Naive B cell (primary cell): ENCODE data around the gene SNX22. TPM values are rescaled to one million over a fixed set of nuclear protein-coding genes. Genes with fewer than 3 reads are reported as not detected.
A peak's percentile ranks its signal among the peaks of the same experiment; 100 is the strongest.

Source experiments
- ATAC-seq, 2 donors: fragments of 150-1000 bp; cut with Tn5 transposase; 2 replicates each; pipeline ENCODE4 v1.10.0; 2021; ENCODE audit warnings: low read depth in 2 of 2, mild to moderate bottlenecking in 2 of 2, moderate library complexity in 2 of 2
- DNase-seq: peaks from one replicate; pipeline ENCODE4 v3.0.0; 2022
- H3K27ac Mint-ChIP-seq, 6 donors: one replicate each; pipeline ENCODE4 v1.8.0; 2020 to 2022; ENCODE audit warnings: mild to moderate bottlenecking in 6 of 6, mixed read lengths in 6 of 6, moderate library complexity in 5 of 6, inconsistent platforms in 2 of 6
- H3K27me3 Mint-ChIP-seq, 3 donors: one replicate each; pipeline ENCODE4 v1.8.0; 2021 to 2022; ENCODE audit warnings: mixed read lengths in 3 of 3, mild to moderate bottlenecking in 1 of 3
- H3K36me3 Mint-ChIP-seq, 2 donors: one replicate each; pipeline ENCODE4 v1.8.0; 2020 to 2022; ENCODE audit warnings: mixed read lengths in 2 of 2, inconsistent platforms in 1 of 2, mild to moderate bottlenecking in 1 of 2
- H3K4me1 Mint-ChIP-seq, 3 donors: one replicate each; pipeline ENCODE4 v1.8.0; 2020 to 2022; ENCODE audit warnings: mixed read lengths in 3 of 3, inconsistent platforms in 1 of 3, mild to moderate bottlenecking in 1 of 3, moderate library complexity in 1 of 3
- H3K4me3 Mint-ChIP-seq, 8 donors: one replicate each; pipeline ENCODE4 v1.8.0; 2020 to 2022; ENCODE audit warnings: mild to moderate bottlenecking in 8 of 8, mixed read lengths in 8 of 8, moderate library complexity in 8 of 8, inconsistent platforms in 2 of 8
- H3K9me3 Mint-ChIP-seq, 7 donors: one replicate each; pipeline ENCODE4 v1.8.0; 2020 to 2022; ENCODE audit warnings: mixed read lengths in 7 of 7, mild to moderate bottlenecking in 5 of 7, inconsistent platforms in 2 of 7, moderate library complexity in 1 of 7
- polyA plus RNA-seq, 6 donors: library from polyadenylated mRNA; unstranded; fragments of 300-500 nt; fragmentation: Illumina TruSeq; gene quantifications; one replicate each; pipeline ENCODE4 v1.2.3, GENCODE V29; 2021; ENCODE audit warnings: low read depth in 6 of 6

The SNX22 gene
- polyA plus RNA-seq, 6 donors from 2014 or later = 55.7 to 95.8 (median 59.7) TPM

DNA sequence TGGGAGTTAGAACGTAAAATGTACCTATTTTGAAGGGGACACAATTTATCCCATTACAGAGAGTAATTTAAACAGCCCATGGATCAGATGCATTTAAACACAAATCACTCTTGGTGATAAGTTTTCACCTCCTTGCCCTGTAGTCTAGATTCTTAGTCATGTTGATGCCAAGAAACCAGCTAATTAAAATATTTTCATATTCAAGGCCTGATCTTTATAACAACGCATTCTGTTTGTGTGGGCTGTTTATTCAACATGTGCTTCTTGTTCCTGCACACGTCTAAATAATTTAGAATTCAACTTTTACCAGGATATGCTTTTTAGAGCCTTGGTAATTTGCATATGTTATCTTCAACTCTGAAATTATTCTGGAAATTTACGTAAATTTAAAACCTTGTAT lies 29.9 kb upstream of the SNX22 start:
- DNase-seq = no peak
- ATAC-seq = no peak
- Mint-ChIP-seq H3K9me3 (no peaks in the 10 kb centered on the region), H3K27me3 (no peaks in the 10 kb centered on the region), H3K27ac (peak overlapping the region in 1 of 6 donors; percentile 29), H3K36me3 (peaks cover 8 to 34% of the 10 kb centered on the region in 2 donors), H3K4me3 (no peak overlapping the region), H3K4me1 (peaks cover 0 to 4% (median 0%) of the 10 kb centered on the region in 3 donors)

DNA sequence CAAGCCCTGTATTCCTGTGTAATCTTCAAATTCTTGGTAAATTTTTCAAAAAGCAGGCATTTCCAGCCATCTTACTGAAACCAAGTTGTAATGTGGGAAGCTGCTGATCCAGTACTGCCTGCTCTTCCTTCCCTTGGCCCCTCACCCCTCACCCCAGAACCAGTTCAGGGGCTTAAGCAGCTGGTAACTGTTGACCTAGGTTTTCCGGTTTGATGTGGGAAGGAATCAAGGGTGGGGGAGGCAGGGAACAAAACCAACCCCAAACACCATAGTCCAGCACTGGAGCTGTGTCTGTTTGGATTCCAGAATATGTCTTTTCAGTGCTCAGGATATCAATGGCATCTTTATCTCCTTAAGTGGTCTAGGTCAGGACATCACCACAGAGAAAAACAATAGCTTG lies 29.1 kb upstream of the SNX22 start:
- Mint-ChIP-seq H3K27ac (no peak overlapping the region), H3K9me3 (no peaks in the 10 kb centered on the region), H3K4me1 (peaks cover 0 to 4% (median 0%) of the 10 kb centered on the region in 3 donors), H3K27me3 (no peaks in the 10 kb centered on the region), H3K36me3 (peaks cover 10 to 38% of the 10 kb centered on the region in 2 donors), H3K4me3 (no peak overlapping the region)
- no peak for DNase-seq
- no peak for ATAC-seq

DNA sequence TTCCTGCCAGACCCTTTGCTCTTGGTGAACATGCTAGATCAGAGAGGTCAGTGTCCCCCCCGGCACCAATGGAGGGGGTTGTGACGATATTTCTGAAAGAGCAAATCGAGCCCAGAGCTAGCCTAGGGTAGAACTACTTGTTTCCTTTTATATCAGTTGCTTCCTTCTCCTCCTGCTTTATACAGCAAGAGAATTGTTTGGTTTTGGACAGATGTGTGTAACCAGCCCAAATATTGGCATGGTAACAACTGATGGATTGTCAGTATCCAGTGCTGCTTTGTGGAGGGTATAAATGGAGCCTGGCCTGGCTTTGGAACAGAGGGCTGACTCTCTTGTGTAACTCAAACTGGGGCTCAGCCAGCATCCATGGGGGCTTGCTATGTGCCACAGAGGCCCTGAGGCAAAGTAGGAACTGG lies 28.6 kb upstream of the SNX22 start:
- H3K27me3 Mint-ChIP-seq = no peaks in the 10 kb centered on the region
- peaks cover 0 to 6% (median 0%) of the 10 kb centered on the region in 3 donors for H3K4me1 Mint-ChIP-seq
- no peak overlapping the region for H3K4me3 Mint-ChIP-seq
- peaks cover 15 to 41% of the 10 kb centered on the region in 2 donors for H3K36me3 Mint-ChIP-seq
- peak overlapping the region in 1 of 6 donors; percentile 24 for H3K27ac Mint-ChIP-seq
- no peak for DNase-seq
- H3K9me3 Mint-ChIP-seq = no peaks in the 10 kb centered on the region
- no peak for ATAC-seq

DNA sequence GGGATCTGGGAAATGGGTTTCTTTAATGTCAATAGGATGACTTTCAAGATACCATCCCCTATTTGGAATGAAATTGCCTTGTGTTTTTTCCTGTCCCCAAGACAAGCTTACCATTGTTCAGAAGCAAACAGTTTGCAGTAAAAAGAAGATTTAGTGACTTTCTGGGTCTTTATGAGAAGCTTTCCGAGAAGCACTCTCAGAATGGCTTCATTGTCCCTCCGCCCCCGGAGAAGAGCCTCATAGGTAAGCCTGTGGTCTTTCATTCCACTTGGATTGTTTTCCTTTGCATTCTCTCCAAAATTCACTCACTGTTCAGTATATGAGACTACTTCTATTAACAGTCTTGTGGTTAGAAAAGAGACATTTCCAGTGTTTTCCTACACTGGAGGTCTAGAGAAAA lies 25.6 kb upstream of the SNX22 start:
- peaks cover 15 to 27% of the 10 kb centered on the region in 2 donors for H3K36me3 Mint-ChIP-seq
- peak overlapping the region in 4 of 6 donors; percentile 16 to 54 (median 32) for H3K27ac Mint-ChIP-seq

DNA sequence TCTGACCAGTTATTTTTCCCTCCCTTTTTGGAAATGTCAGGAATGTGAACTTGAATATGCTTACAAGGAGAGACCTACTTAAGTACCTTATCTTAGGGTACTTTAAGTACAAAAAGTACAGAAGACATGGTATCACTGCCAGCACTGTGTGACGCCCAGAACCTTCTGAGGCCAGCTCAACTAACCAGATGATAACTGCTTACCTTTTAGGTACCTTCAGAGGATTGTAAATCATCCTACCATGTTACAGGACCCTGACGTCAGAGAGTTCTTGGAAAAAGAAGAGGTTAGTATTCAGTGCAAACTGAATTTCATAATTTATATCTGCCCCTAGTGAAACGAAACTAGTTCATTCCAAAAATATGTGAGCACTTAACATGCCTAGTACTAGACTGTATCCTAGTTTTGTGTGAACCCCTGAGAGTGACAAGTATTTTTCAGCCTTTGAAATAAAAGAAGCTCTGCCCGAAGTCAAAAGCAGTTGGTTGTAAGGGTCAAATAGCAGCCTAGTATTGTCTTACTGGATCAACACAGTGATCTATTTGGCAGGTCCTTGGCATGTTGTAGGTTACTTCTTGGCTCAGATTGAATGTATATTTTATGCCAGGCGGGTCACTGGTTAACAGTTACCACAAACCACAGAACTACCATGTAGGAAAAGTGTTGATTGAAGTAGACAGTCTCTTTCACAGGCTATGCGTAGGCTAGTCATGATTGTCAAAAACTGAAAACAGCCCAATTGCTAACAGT lies 23.8 kb upstream of the SNX22 start:
- DNase-seq (no peak), ATAC-seq (no peak)
- peak overlapping the region in 2 of 6 donors; percentile 61 for H3K27ac Mint-ChIP-seq
- peaks cover 21 to 22% of the 10 kb centered on the region in 2 donors for H3K36me3 Mint-ChIP-seq
- H3K4me1 Mint-ChIP-seq = peaks cover 0 to 6% (median 0%) of the 10 kb centered on the region in 3 donors
- H3K9me3 Mint-ChIP-seq = no peaks in the 10 kb centered on the region
- no peak overlapping the region for H3K4me3 Mint-ChIP-seq
- H3K27me3 Mint-ChIP-seq = no peaks in the 10 kb centered on the region

More for the DNA sequence above, 25.6 kb upstream of the SNX22 start:
- Mint-ChIP-seq H3K27me3 (no peaks in the 10 kb centered on the region), H3K4me1 (peaks cover 0 to 6% (median 0%) of the 10 kb centered on the region in 3 donors), H3K4me3 (no peak overlapping the region), H3K9me3 (no peaks in the 10 kb centered on the region)
- no peak for DNase-seq
- ATAC-seq = no peak

DNA sequence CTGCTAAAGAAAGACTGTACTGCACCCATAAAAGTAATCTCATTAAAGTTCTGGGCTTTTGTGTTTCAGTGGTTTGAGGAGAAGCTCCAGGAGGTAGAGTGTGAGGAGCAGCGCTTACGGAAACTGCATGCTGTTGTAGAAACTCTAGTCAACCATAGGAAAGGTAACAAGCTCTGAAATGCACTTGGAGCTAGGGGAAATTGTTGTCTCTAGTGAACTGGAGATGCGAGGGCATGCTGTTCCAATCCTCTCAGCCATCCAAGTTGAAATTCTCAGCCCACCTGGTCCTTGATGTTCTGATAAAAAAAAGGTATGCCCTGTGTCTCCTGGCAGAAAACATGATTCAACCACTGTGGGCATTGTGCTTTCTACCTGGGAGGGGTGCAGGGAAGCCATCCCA lies 21.4 kb upstream of the SNX22 start:
- DNase-seq (no peak), ATAC-seq (no peak)
- Mint-ChIP-seq H3K36me3 (peaks cover 12 to 22% of the 10 kb centered on the region in 2 donors), H3K27ac (peak overlapping the region in 1 of 6 donors; percentile 42), H3K9me3 (no peaks in the 10 kb centered on the region), H3K27me3 (no peaks in the 10 kb centered on the region), H3K4me3 (no peak overlapping the region), H3K4me1 (peaks cover 0 to 6% (median 5%) of the 10 kb centered on the region in 3 donors)

DNA sequence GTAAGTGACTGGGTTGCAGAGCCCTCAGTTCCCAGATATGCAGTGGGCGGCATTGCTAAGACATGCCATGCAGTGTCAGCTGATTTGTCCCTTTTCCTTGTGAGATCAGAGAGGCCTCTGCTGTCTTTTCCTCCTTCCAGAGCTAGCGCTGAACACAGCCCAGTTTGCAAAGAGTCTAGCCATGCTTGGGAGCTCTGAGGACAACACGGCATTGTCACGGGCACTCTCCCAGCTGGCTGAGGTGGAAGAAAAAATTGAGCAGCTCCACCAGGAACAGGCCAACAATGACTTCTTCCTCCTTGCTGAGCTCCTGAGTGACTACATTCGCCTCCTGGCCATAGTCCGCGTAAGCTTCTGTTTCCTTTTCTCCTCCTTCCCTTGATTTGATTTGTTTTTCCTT lies 20.0 kb upstream of the SNX22 start:
- no peaks in the 10 kb centered on the region for H3K27me3 Mint-ChIP-seq
- peaks cover 5 to 8% (median 8%) of the 10 kb centered on the region in 3 donors for H3K4me1 Mint-ChIP-seq
- no peak overlapping the region for H3K4me3 Mint-ChIP-seq
- ATAC-seq (no peak), DNase-seq (no peak)
- peaks cover 12 to 22% of the 10 kb centered on the region in 2 donors for H3K36me3 Mint-ChIP-seq
- H3K9me3 Mint-ChIP-seq = no peaks in the 10 kb centered on the region
- peak overlapping the region in 4 of 6 donors; percentile 33 to 64 (median 60) for H3K27ac Mint-ChIP-seq

DNA sequence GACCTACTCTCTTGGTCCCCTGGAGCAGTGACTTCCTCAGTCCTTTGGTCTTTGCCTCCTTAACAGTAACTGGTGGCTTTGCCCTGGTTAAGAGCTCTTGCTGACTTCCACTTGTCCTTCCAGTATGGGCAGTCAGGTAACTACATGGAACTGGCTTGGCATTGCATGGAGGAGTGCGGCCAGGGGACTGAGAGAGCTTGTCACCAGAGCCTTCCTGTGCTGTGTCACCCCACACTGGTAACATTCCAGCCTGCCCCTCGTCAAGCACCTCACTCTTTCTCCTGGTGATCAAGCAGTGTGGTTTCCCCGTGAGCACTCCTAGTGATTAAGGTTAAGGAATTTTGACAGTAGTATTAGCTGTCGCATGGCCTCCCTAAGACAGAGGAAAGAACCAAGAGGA lies 19.3 kb upstream of the SNX22 start:
- Mint-ChIP-seq H3K9me3 (no peaks in the 10 kb centered on the region), H3K4me3 (peak overlapping the region in 1 of 8 donors; percentile 35), H3K27me3 (no peaks in the 10 kb centered on the region), H3K4me1 (peaks cover 11 to 15% (median 14%) of the 10 kb centered on the region in 3 donors), H3K27ac (peak overlapping the region in 2 of 6 donors; percentile 58 to 65), H3K36me3 (peaks cover 9 to 22% of the 10 kb centered on the region in 2 donors)
- ATAC-seq (no peak), DNase-seq (no peak)

DNA sequence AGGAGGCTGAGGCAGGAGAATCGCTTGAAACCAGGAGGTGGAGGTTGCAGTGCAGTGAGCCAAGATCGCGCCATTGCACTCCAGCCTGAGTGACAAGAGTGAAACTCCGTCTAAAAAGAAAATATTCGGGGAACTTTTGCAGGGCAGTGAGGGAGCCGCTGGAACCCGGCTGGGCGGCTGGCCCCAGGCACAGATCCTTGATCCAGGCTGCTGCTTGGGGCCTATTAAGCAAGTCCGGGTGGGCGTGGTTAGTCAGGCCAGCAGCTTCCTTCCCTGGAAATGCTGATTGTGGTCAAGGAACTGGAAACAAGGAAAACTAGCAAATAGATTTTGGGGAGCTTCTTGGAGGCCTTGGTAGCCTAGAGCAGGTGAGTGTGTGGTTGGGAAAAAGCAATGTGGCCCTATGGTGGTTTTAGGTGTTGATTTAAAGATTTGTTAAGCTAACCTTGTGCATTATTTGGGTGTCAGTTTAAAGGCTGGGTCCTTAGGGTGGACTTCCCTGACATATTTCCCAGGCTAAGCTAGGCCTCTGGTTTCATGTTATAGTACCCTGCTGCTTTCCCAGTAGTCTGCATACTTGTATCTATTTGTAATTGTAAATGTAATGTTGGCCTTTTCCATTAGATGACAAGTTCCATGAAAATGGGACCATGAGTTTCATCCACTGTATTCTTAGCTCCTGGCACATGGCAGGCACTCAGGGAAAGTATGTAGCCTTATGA lies 17.7 kb upstream of the SNX22 start:
- no peak overlapping the region for H3K4me3 Mint-ChIP-seq
- H3K9me3 Mint-ChIP-seq = no peaks in the 10 kb centered on the region
- peaks cover 0 to 13% of the 10 kb centered on the region in 2 donors for H3K36me3 Mint-ChIP-seq
- H3K27ac Mint-ChIP-seq = peak overlapping the region in 2 of 6 donors; percentile 52 to 76
- no peaks in the 10 kb centered on the region for H3K27me3 Mint-ChIP-seq
- H3K4me1 Mint-ChIP-seq = peaks cover 22 to 23% (median 22%) of the 10 kb centered on the region in 3 donors
- no peak for DNase-seq
- ATAC-seq = no peak

DNA sequence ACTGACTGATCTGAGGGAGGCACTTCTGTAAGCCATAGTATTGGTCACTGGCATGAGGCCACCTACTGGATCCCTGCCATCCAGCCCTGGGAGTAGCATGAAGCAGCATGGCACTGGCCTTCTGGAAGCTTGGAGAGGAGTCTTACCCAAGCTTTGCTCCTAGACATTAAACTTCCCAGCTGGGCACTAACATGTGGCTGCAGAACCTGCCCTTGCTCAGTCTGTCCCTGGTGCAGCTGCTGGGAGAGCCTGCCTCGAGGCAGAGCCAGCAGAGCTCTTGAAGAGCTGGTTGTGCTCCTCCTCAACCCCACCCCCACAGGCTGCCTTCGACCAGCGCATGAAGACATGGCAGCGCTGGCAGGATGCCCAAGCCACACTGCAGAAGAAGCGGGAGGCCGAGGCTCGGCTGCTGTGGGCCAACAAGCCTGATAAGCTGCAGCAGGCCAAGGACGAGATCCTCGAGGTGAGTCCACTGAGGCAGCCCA lies 17.1 kb upstream of the SNX22 start:
- no peak for ATAC-seq
- Mint-ChIP-seq H3K4me1 (peaks cover 22 to 23% (median 22%) of the 10 kb centered on the region in 3 donors), H3K27me3 (no peaks in the 10 kb centered on the region), H3K27ac (peak overlapping the region in 2 of 6 donors; percentile 42 to 52), H3K9me3 (no peaks in the 10 kb centered on the region), H3K36me3 (peaks cover 0 to 13% of the 10 kb centered on the region in 2 donors), H3K4me3 (no peak overlapping the region)
- no peak for DNase-seq

DNA sequence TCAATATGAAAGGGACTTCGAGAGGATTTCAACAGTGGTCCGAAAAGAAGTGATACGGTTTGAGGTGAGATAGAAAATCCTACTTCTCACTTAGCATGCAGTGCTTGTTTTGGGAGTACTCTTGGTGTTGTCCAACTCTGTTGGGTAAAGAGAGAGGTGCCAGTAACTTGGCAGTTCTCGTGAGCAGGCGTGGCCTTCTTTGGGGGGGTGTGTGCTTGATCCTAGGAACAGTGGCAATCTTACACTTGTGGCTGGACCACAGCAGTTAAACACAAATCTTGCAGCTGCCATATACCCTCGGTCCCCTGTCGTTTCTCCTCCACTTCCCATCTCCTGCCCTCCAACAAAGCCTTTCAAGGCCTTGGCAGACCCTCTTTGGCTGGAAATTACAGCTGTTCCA lies 15.2 kb upstream of the SNX22 start:
- Mint-ChIP-seq H3K4me1 (peaks cover 22 to 26% (median 22%) of the 10 kb centered on the region in 3 donors), H3K27ac (peak overlapping the region in 4 of 6 donors; percentile 56 to 88 (median 78)), H3K36me3 (peaks cover 0 to 13% of the 10 kb centered on the region in 2 donors), H3K9me3 (no peaks in the 10 kb centered on the region), H3K4me3 (no peak overlapping the region), H3K27me3 (no peaks in the 10 kb centered on the region)
- ATAC-seq = no peak
- DNase-seq = no peak

DNA sequence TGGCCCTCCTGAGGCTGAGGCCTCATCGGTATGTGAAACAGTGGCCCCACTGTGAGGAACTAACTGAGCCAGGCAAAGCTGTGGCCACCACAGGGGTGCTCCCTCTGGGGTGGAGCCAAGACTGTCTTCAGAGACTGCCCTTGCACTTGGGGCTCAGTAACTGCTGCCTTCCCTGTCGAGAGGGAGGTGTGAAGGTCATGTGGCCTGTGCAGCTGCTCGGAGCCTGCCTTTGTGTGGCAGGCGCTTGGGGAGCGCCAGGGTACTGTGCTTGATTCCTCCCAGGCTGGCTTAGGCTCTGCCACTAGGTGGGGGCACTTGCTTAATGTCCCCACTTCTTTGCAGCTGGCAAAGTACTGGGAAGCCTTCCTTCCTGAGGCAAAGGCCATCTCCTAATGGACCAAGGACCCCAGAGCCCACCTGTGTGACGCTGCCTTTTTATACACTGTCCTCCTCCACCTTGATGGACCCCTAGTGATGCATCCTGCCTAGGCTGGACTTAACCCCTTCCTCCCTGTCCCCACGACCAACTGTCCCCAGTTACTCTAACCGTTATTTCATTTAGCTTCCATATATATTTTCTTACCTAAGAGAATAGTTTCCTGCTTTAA lies 14.2 kb upstream of the SNX22 start:
- Mint-ChIP-seq H3K4me3 (peak overlapping the region in 1 of 8 donors; percentile 47), H3K36me3 (peaks cover under 1 to 4% of the 10 kb centered on the region in 2 donors), H3K27me3 (no peaks in the 10 kb centered on the region), H3K9me3 (no peaks in the 10 kb centered on the region), H3K27ac (peak overlapping the region in 5 of 6 donors; percentile 22 to 85 (median 41)), H3K4me1 (peaks cover 25 to 28% (median 27%) of the 10 kb centered on the region in 3 donors)
- DNase-seq (peak; percentile 33), ATAC-seq (peak; percentile 96 to 97)

DNA sequence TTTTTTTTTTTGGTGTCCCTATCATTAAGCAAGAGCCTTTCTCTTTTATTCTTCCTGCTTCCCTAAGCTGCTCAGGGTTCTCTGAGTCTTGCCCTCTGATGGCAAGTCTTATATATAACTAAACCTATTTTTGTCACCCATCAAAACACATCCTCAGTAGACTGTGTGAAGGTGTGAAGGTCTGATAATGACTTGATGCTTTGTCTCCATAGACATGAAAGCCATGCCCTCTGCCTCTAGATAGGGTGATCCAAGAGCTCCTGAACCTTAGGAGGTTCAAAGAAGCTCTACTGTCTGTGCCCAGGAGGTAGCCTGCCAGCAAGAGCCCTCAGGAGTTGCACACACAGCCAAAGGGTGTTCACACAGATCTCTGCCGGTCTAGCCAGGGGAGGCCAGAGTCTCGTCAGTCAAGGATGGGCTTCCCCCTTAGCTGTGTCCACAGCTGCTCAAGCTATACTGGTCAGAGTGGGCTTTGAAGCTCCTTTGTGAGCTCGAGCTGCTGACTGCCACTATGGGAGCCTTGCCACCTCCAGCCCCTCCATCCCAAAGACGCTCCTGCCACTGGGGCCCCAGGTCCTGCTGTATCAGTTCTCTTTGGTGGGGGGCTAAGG lies 13.1 kb upstream of the SNX22 start:
- no peak overlapping the region for H3K4me3 Mint-ChIP-seq
- H3K27ac Mint-ChIP-seq = peak overlapping the region in 4 of 6 donors; percentile 34 to 78 (median 55)
- peaks cover 21 to 30% (median 27%) of the 10 kb centered on the region in 3 donors for H3K4me1 Mint-ChIP-seq
- no peak for ATAC-seq
- DNase-seq = no peak
- H3K9me3 Mint-ChIP-seq = no peaks in the 10 kb centered on the region
- H3K36me3 Mint-ChIP-seq = peaks cover 0 to 4% of the 10 kb centered on the region in 2 donors
- no peaks in the 10 kb centered on the region for H3K27me3 Mint-ChIP-seq
